Head of caudate nucleus (tissue), 42 donors: Measurements from ENCODE around the gene FAM222B.

Source experiments
- DNase-seq, 42 donors: peaks; one replicate each; pipeline versions ENCODE4 v3.0.0 to v3.0.0-alpha.2; 2020 to 2021; ENCODE audit warnings: mixed read lengths in 7 of 42
- intact Hi-C: fragments of 100-400 bp; cut with DNase I; formaldehyde crosslinking; loops from one replicate; pipeline ENCODE4 v1.15.0; 2022

The FAM222B gene

GRCh38 chr17:28712705-28713415 is 129.7 kb downstream of the FAM222B start:
- intact Hi-C loops, result loop anchor here (10.0 kb wide), 1 partner anchor 68 kb away; the partner anchor contains the start of gene BLTP2

GRCh38 chr17:28712032-28712704 is 130.4 kb downstream of the FAM222B start:
- DNase-seq, result peak in 6 of 42 donors; percentile 17 to 60 (median 29)
- intact Hi-C loops, result loop anchor here (10.0 kb wide), 1 partner anchor 67 kb away; the partner anchor contains the start of gene BLTP2

More at GRCh38 chr17:28712705-28713415, 129.7 kb downstream of the FAM222B start:
- no peak for DNase-seq

GRCh38 chr17:28711723-28712031 is 130.9 kb downstream of the FAM222B start, which contains the start of gene PROCA1:
PROCA1 (minus strand) TSS chr17:28711888; CDS start chr17:28711660, 228 bp downstream.
- peak in 3 of 42 donors; percentile 22 to 34 (median 31) for DNase-seq
- intact Hi-C loops, result loop anchor here (10.0 kb wide), 1 partner anchor 67 kb away; the partner anchor contains the start of gene BLTP2

GRCh38 chr17:28710861-28711722 is 131.5 kb downstream of the FAM222B start:
- DNase-seq, result peak; percentile 71 to 95 (median 89)
- intact Hi-C loops, result loop anchor here (10.0 kb wide), 1 partner anchor 66 kb away; the partner anchor contains the start of gene BLTP2

GRCh38 chr17:28707339-28707720 is 135.3 kb downstream of the FAM222B start:
- intact Hi-C loops, result no loop called here
- DNase-seq, result no peak

- intact Hi-C loops, result no loop called here
- no peak for DNase-seq
Measured at GRCh38 chr17:28706471-28707338, 135.9 kb downstream of the FAM222B start.
